Activated CD4-positive, alpha-beta T cell treated with anti-CD3 and anti-CD28 coated beads for 36 hours (primary cell): Measurements from ENCODE around the gene CD200. TPM values are rescaled to one million over a fixed set of nuclear protein-coding genes. Genes with fewer than 3 reads are reported as not detected.

ENCODE experiments used
- ATAC-seq: fragments of 200-7000 bp; cut with Tn5 transposase; one replicate; pipeline ENCODE4 v1.10.0; 2021; ENCODE audit warnings: mild to moderate bottlenecking, moderate library complexity
- CTCF ChIA-PET: fragments of 350-600 bp; sonication (Branson Sonifier 250); formaldehyde crosslinking; loops from one replicate; lab custom pipeline; 2021; ENCODE audit warnings: antibody characterized with exemption; lab: Charles Lee
- POLR2A ChIA-PET: fragments of 350-600 bp; sonication (Branson Sonifier 250); formaldehyde crosslinking; loops from one replicate; lab custom pipeline; 2021; ENCODE audit warnings: antibody characterized with exemption, inconsistent platforms; lab: Charles Lee
- DNase-seq: peaks from one replicate; pipeline ENCODE4 v3.0.0-alpha.2; 2020
- H3K27ac Mint-ChIP-seq: one replicate; pipeline ENCODE4 v1.8.0; 2021; ENCODE audit warnings: mixed read lengths
- H3K27me3 Mint-ChIP-seq: one replicate; pipeline ENCODE4 v1.8.0; 2021; ENCODE audit warnings: mixed read lengths
- H3K36me3 Mint-ChIP-seq: one replicate; pipeline ENCODE4 v1.8.0; 2021; ENCODE audit warnings: low read depth, mixed read lengths
- H3K4me1 Mint-ChIP-seq: one replicate; pipeline ENCODE4 v1.8.0; 2021; ENCODE audit warnings: mixed read lengths
- H3K4me3 Mint-ChIP-seq: one replicate; pipeline ENCODE4 v1.8.0; 2021; ENCODE audit warnings: mild to moderate bottlenecking, moderate library complexity, mixed read lengths
- H3K9me3 Mint-ChIP-seq: one replicate; pipeline ENCODE4 v1.8.0; 2021; ENCODE audit warnings: low read depth, mixed read lengths
- intact Hi-C, 2 experiments: fragments of 100-400 bp; cut with DNase I in 1 of 2; cut with micrococcal nuclease in 1 of 2; formaldehyde crosslinking; loops; one replicate each; pipeline versions ENCODE4 v1.14.2 to v1.15.1; 2022 to 2024; cut with DNase I, micrococcal nuclease
- total RNA-seq, 2 experiments: library from RNA; stranded (reverse); gene quantifications; one replicate each; pipeline ENCODE4 v1.2.3, GENCODE V29; 2021

The CD200 gene
- total RNA-seq, 2 experiments from 2014 or later: 30.2 to 42.3 TPM

DNA sequence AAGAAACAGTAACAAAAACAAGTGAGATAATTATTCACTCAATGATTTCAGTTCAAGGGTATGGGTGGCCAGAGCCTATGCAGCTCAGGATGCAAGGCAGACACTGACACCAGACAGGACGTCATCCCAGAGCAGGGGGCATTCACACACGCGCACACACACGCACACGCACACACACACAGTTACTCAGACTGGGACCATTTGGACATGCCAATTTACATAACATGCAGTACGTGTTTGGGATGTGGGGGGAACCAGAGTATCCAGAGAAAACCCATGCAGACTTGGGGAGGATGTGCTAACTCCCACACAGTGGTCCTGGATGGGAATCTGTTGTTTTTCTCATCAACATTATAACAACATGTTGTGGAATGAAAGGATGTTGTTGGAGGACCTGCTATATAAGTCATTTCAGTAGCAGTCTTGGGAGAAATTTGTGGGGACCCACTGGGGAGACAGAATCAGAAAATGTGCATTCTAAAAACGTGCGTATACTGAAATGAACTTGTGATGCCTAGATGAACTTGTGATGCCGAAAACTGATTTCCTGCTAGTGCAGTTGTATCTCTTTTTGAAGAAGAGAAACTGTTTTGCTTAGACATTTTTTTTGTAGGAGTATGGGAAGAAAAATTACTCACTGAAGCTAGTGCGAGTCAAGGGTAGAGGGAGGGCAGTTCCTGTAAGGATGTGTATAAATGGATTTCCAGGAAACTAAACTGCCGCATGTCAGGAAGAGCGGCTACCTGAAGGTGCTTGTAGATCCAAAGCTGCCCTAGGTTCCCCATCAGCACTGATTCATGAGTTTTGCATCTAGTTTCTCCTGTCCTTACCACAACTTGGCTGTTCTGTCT is 25.2 kb downstream of the CD200 start:
- intact Hi-C loops: loop anchor here (1.0 to 5.0 kb wide), 2 partner anchors 20 to 34 kb away; no protein-coding TSS in a partner anchor
- peak overlapping the region; percentile 54 for H3K4me3 Mint-ChIP-seq
- peak; percentile 65 for DNase-seq
- H3K27ac Mint-ChIP-seq: peak overlapping the region; percentile 68
- no peaks in the 10 kb centered on the region for H3K9me3 Mint-ChIP-seq
- peaks cover 30% of the 10 kb centered on the region for H3K4me1 Mint-ChIP-seq
- ChIA-PET CTCF (no interaction called here), POLR2A (interaction anchor here (0.7 to 1.7 kb wide), 2 partner anchors 48 to 286 kb away, joined by 3 to 10 read pairs; no protein-coding TSS in a partner anchor)
- ATAC-seq: peak; percentile 75
- no peaks in the 10 kb centered on the region for H3K27me3 Mint-ChIP-seq
- peaks cover 48% of the 10 kb centered on the region for H3K36me3 Mint-ChIP-seq

DNA sequence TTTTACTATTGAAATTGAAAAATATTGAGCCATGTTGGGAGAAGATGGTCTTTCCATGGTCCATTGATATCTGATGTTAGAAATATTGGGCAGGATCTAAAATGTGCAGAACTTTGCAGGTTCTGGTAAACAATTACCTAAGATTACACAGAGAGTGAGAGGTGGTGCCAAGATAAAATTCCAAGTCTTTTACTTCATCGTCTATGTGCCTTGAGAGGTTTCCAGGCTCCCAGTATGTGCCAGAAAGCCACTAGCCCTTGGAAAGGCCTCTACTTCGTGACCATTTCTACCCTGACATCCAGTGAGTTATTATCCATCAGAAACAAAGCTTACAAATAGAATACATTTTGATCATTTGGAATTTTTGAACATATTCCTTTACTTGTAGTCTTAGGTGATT is 27.6 kb downstream of the CD200 start:
- Mint-ChIP-seq H3K27ac (no peak overlapping the region), H3K9me3 (no peaks in the 10 kb centered on the region), H3K36me3 (peaks cover 44% of the 10 kb centered on the region), H3K4me3 (no peak overlapping the region), H3K4me1 (peaks cover 53% of the 10 kb centered on the region), H3K27me3 (no peaks in the 10 kb centered on the region)
- POLR2A ChIA-PET: no interaction called here
- CTCF ChIA-PET: interaction anchor here (0.7 to 1.8 kb wide), 4 partner anchors 10 to 77 kb away, joined by 3 to 6 read pairs (median 4); no protein-coding TSS in a partner anchor
- intact Hi-C loops: no loop called here
- ATAC-seq (no peak), DNase-seq (no peak)

DNA sequence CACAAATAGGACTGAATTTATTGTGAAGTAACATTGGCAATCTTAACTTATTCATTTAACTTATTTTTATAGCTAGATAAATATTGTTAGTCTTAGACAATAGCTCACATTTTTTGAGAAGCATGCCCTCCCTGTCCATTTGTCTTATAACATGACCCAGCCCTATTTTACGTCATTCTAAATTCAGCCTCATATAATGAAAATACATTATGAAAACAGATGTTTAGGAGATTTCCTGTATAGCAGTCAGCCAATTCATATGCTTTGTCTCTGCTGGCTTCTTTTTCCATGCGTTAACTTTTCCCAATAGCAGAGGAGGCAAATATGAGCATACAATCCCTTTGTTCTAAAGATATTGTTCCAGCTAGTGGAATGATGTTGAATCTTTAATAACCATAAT is 29.3 kb downstream of the CD200 start:
- ATAC-seq (no peak), DNase-seq (no peak)
- H3K36me3 Mint-ChIP-seq: peaks cover 45% of the 10 kb centered on the region
- POLR2A ChIA-PET: no interaction called here
- H3K9me3 Mint-ChIP-seq: no peaks in the 10 kb centered on the region
- intact Hi-C loops: no loop called here
- H3K4me3 Mint-ChIP-seq: no peak overlapping the region
- no peak overlapping the region for H3K27ac Mint-ChIP-seq
- no peaks in the 10 kb centered on the region for H3K27me3 Mint-ChIP-seq
- peaks cover 56% of the 10 kb centered on the region for H3K4me1 Mint-ChIP-seq
- CTCF ChIA-PET: interaction anchor here (1.0 to 1.8 kb wide), 5 partner anchors 9 to 108 kb away, joined by 3 to 6 read pairs (median 3); no protein-coding TSS in a partner anchor

- intact Hi-C loops: no loop called here
- H3K36me3 Mint-ChIP-seq: peaks cover 42% of the 10 kb centered on the region
- DNase-seq: no peak
- H3K4me1 Mint-ChIP-seq: peaks cover 37% of the 10 kb centered on the region
- no peaks in the 10 kb centered on the region for H3K9me3 Mint-ChIP-seq
- peak overlapping the region; percentile 78 for H3K27ac Mint-ChIP-seq
- no peaks in the 10 kb centered on the region for H3K27me3 Mint-ChIP-seq
- ChIA-PET POLR2A (interaction anchor here (0.7 kb wide), 1 partner anchor 18 kb away, joined by 3 read pairs; no protein-coding TSS in a partner anchor), CTCF (interaction anchor here (0.6 to 2.0 kb wide), 7 partner anchors 9 to 373 kb away, joined by 3 to 5 read pairs (median 4); no protein-coding TSS in a partner anchor)
- peak; percentile 40 for ATAC-seq
- peak overlapping the region; percentile 15 for H3K4me3 Mint-ChIP-seq
These were observed 31.3 kb downstream of the CD200 start for GRCh38 chr3:112364291-112364690.

DNA sequence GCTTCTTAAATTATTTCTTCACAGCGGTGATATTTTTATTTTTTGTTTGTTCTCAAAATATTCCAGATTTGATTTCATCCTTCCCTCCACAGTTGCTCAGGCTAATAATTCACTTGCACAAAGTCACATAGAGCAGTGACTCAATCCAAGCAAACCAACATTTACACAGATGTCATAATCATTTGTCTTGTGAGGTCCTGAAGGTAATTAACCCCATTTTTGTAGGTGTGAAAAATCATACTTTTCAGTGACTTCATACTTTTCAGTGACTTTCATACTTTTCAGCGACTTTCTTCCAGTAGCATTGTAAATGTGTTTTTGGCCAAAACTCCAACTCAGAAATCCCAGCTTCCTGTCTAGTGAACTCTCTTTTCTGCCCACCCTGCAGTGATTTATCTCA is 32.1 kb downstream of the CD200 start:
- peak overlapping the region; percentile 78 for H3K27ac Mint-ChIP-seq
- ATAC-seq: peak; percentile 42
- intact Hi-C loops: no loop called here

DNA sequence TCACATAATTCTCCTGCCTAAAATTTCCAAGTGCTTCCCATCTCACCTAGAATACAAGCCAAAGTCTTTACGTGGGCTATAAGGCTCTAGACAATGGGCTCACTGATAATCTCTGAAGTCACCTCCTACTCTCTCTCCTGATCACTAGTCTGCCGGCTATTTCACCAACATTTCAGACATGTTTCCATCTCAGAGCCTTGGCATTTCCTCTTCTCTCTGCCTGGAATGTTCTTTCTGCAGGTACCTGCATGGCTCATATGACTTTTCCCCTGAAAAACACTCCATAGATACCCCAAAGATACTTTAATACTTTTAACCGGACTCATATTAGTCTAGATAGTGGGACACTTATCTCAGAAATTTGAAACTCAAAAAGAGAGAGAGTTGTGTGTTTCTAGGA is 32.7 kb downstream of the CD200 start:
- Mint-ChIP-seq H3K27ac (no peak overlapping the region), H3K36me3 (peaks cover 36% of the 10 kb centered on the region), H3K4me3 (no peak overlapping the region), H3K27me3 (no peaks in the 10 kb centered on the region), H3K9me3 (no peaks in the 10 kb centered on the region), H3K4me1 (peaks cover 36% of the 10 kb centered on the region)
- ATAC-seq (no peak), DNase-seq (no peak)
- intact Hi-C loops: no loop called here
- ChIA-PET POLR2A (no interaction called here), CTCF (interaction anchor here (0.6 kb wide), 1 partner anchor 1925 kb away, joined by 3 read pairs; no protein-coding TSS in a partner anchor)

More for the DNA sequence above, 32.1 kb downstream of the CD200 start:
- Mint-ChIP-seq H3K36me3 (peaks cover 38% of the 10 kb centered on the region), H3K27me3 (no peaks in the 10 kb centered on the region), H3K9me3 (no peaks in the 10 kb centered on the region), H3K4me3 (no peak overlapping the region), H3K4me1 (peaks cover 36% of the 10 kb centered on the region)
- POLR2A ChIA-PET: interaction anchor here (0.7 kb wide), 1 partner anchor 18 kb away, joined by 3 read pairs; no protein-coding TSS in a partner anchor
- CTCF ChIA-PET: interaction anchor here (0.6 to 2.0 kb wide), 5 partner anchors 9 to 228 kb away, joined by 3 to 5 read pairs (median 3); no protein-coding TSS in a partner anchor
- no peak for DNase-seq

GRCh38 chr3:112366522-112366921 is 33.6 kb downstream of the CD200 start:
- ChIA-PET POLR2A (interaction anchor here (0.5 kb wide), 1 partner anchor 39 kb away, joined by 3 read pairs; no protein-coding TSS in a partner anchor), CTCF (interaction anchor here (1.0 kb wide), 1 partner anchor 71 kb away, joined by 3 read pairs; no protein-coding TSS in a partner anchor)
- intact Hi-C loops: no loop called here
- Mint-ChIP-seq H3K27me3 (no peaks in the 10 kb centered on the region), H3K36me3 (peaks cover 31% of the 10 kb centered on the region), H3K4me1 (peaks cover 36% of the 10 kb centered on the region), H3K9me3 (no peaks in the 10 kb centered on the region), H3K4me3 (no peak overlapping the region), H3K27ac (peak overlapping the region; percentile 68)
- ATAC-seq: peak; percentile 31
- DNase-seq: no peak

DNA sequence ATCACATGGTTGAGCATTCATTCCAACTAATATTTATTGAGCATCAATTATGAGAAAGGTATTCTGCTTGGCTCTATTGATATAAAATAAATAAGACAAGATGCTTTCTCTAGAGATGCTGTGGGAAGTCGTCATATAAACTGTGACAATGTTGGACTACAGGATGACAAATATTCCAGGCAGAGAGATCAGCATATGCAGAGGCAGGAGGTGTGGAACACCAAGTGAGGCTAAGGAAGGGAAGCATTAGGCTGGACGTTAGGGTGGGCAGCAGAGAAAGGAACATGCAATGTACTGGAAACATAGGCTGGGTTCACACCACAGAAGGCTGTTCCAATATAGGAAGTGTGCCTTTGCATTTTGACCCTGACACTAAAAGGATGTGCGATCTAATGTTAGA is 38.6 kb downstream of the CD200 start:
- peaks cover 5% of the 10 kb centered on the region for H3K36me3 Mint-ChIP-seq
- peaks cover 24% of the 10 kb centered on the region for H3K4me1 Mint-ChIP-seq
- H3K27me3 Mint-ChIP-seq: no peaks in the 10 kb centered on the region
- no peak overlapping the region for H3K4me3 Mint-ChIP-seq
- ChIA-PET CTCF (interaction anchor here (0.7 kb wide), 1 partner anchor 26 kb away, joined by 3 read pairs; no protein-coding TSS in a partner anchor), POLR2A (no interaction called here)
- H3K9me3 Mint-ChIP-seq: peaks cover 3% of the 10 kb centered on the region
- DNase-seq (no peak), ATAC-seq (no peak)
- intact Hi-C loops: no loop called here
- H3K27ac Mint-ChIP-seq: no peak overlapping the region

GRCh38 chr3:112372396-112372795 is 39.4 kb downstream of the CD200 start:
- ATAC-seq: no peak
- no peak overlapping the region for H3K4me3 Mint-ChIP-seq
- POLR2A ChIA-PET: no interaction called here
- no peak for DNase-seq
- CTCF ChIA-PET: no interaction called here
- intact Hi-C loops: no loop called here
- peaks cover 26% of the 10 kb centered on the region for H3K4me1 Mint-ChIP-seq
- no peak overlapping the region for H3K27ac Mint-ChIP-seq
- no peaks in the 10 kb centered on the region for H3K27me3 Mint-ChIP-seq
- H3K9me3 Mint-ChIP-seq: peaks cover 3% of the 10 kb centered on the region
- peaks cover 2% of the 10 kb centered on the region for H3K36me3 Mint-ChIP-seq

GRCh38 chr3:112373476-112373875 is 40.5 kb downstream of the CD200 start:
- no peaks in the 10 kb centered on the region for H3K36me3 Mint-ChIP-seq
- H3K27me3 Mint-ChIP-seq: no peaks in the 10 kb centered on the region
- intact Hi-C loops: no loop called here
- no peak overlapping the region for H3K27ac Mint-ChIP-seq
- H3K9me3 Mint-ChIP-seq: peaks cover 3% of the 10 kb centered on the region
- CTCF ChIA-PET: interaction anchor here (1.1 kb wide), 1 partner anchor 13 kb away, joined by 3 read pairs; no protein-coding TSS in a partner anchor
- POLR2A ChIA-PET: no interaction called here
- DNase-seq (no peak), ATAC-seq (no peak)
- peaks cover 34% of the 10 kb centered on the region for H3K4me1 Mint-ChIP-seq
- no peak overlapping the region for H3K4me3 Mint-ChIP-seq

- no peak overlapping the region for H3K27ac Mint-ChIP-seq
- POLR2A ChIA-PET: no interaction called here
- intact Hi-C loops: no loop called here
- H3K4me3 Mint-ChIP-seq: no peak overlapping the region
- peaks cover 3% of the 10 kb centered on the region for H3K9me3 Mint-ChIP-seq
- peaks cover 34% of the 10 kb centered on the region for H3K4me1 Mint-ChIP-seq
- H3K27me3 Mint-ChIP-seq: no peaks in the 10 kb centered on the region
- no peaks in the 10 kb centered on the region for H3K36me3 Mint-ChIP-seq
- CTCF ChIA-PET: interaction anchor here (1.1 kb wide), 1 partner anchor 13 kb away, joined by 3 read pairs; no protein-coding TSS in a partner anchor
- DNase-seq: no peak
- ATAC-seq: no peak
These were observed 41.0 kb downstream of the CD200 start for GRCh38 chr3:112373924-112374323.
